ENCODE measurements around the gene UBAP2L. TPM values are rescaled to one million over a fixed set of nuclear protein-coding genes. Genes with fewer than 3 reads are reported as not detected.
A peak's percentile ranks its signal among the peaks of the same experiment; 100 is the strongest.
"Not testable (repeated sequence)": the region's sequence is repeated elsewhere in the genome, so short reads cannot be mapped to it uniquely, and the experiment has no call there.

Gene UBAP2L
- total RNA-seq, 1 donor from 2014 or later: 256 TPM

GRCh38 chr1:154265586-154265985 is 44.8 kb downstream of the UBAP2L start:
- DNase-seq (ENCODE audit: low read depth, low spot score): no peak
- peak overlapping the region; percentile 6 for H3K4me3 Mint-ChIP-seq
- H3K9me3 Mint-ChIP-seq: no peaks in the 10 kb centered on the region
- no peak for TF ChIP-seq CTCF (conservative IDR thresholded peaks at IDR 0.05)
- H3K4me1 Mint-ChIP-seq: no peaks in the 10 kb centered on the region
- peaks cover 13% of the 10 kb centered on the region for H3K36me3 Mint-ChIP-seq (ENCODE audit: low read depth)
- no peaks in the 10 kb centered on the region for H3K27me3 Mint-ChIP-seq (ENCODE audit: low read depth)
- H3K27ac Mint-ChIP-seq (ENCODE audit: unreplicated experiment): no peak overlapping the region

- Mint-ChIP-seq H3K4me3 (peak overlapping the region; percentile 77), H3K36me3 (ENCODE audit: low read depth) (peaks cover 15% of the 10 kb centered on the region), H3K9me3 (no peaks in the 10 kb centered on the region), H3K27me3 (ENCODE audit: low read depth) (no peaks in the 10 kb centered on the region), H3K4me1 (peaks cover 19% of the 10 kb centered on the region), H3K27ac (ENCODE audit: unreplicated experiment) (no peak overlapping the region)
- TF ChIP-seq CTCF (conservative IDR thresholded peaks at IDR 0.05): no peak
- no peak for DNase-seq (ENCODE audit: low read depth, low spot score)
Measured at GRCh38 chr1:154270833-154271232, 50.1 kb downstream of the UBAP2L start.

GRCh38 chr1:154272217-154272998 is 51.7 kb downstream of the UBAP2L start, which contains the start of gene HAX1:
TSS of gene HAX1 (plus strand) at chr1:154272629. CDS start at chr1:154272724, 95 bp downstream.
- H3K36me3 Mint-ChIP-seq (ENCODE audit: low read depth): peaks cover 15% of the 10 kb centered on the region
- peak; percentile 84 for DNase-seq (ENCODE audit: low read depth, low spot score)
- H3K4me1 Mint-ChIP-seq: peaks cover 19% of the 10 kb centered on the region
- peak within 1 kb of the TSS; percentile 97 for H3K4me3 Mint-ChIP-seq
- H3K27me3 Mint-ChIP-seq (ENCODE audit: low read depth): no peaks in the 10 kb centered on the region
- TF ChIP-seq CTCF (conservative IDR thresholded peaks at IDR 0.05): peak; percentile 88
- H3K9me3 Mint-ChIP-seq: no peaks in the 10 kb centered on the region
- H3K27ac Mint-ChIP-seq (ENCODE audit: unreplicated experiment): peak within 1 kb of the TSS; percentile 96

- TF ChIP-seq CTCF (conservative IDR thresholded peaks at IDR 0.05): no peak
- DNase-seq (ENCODE audit: low read depth, low spot score): no peak
- Mint-ChIP-seq H3K27me3 (ENCODE audit: low read depth) (no peaks in the 10 kb centered on the region), H3K36me3 (ENCODE audit: low read depth) (peaks cover 15% of the 10 kb centered on the region), H3K9me3 (no peaks in the 10 kb centered on the region), H3K4me1 (peaks cover 19% of the 10 kb centered on the region), H3K27ac (ENCODE audit: unreplicated experiment) (peak overlapping the region; percentile 96), H3K4me3 (peak overlapping the region; percentile 97)
Measured at GRCh38 chr1:154272999-154273563, 52.3 kb downstream of the UBAP2L start.

- peak; percentile 46 for TF ChIP-seq CTCF (conservative IDR thresholded peaks at IDR 0.05)
- H3K36me3 Mint-ChIP-seq (ENCODE audit: low read depth): peaks cover 10% of the 10 kb centered on the region
- H3K4me3 Mint-ChIP-seq: no peak overlapping the region
- H3K27me3 Mint-ChIP-seq (ENCODE audit: low read depth): no peaks in the 10 kb centered on the region
- peaks cover 19% of the 10 kb centered on the region for H3K4me1 Mint-ChIP-seq
- no peaks in the 10 kb centered on the region for H3K9me3 Mint-ChIP-seq
- DNase-seq (ENCODE audit: low read depth, low spot score): no peak
- no peak overlapping the region for H3K27ac Mint-ChIP-seq (ENCODE audit: unreplicated experiment)
Measured at GRCh38 chr1:154276797-154277196, 56.0 kb downstream of the UBAP2L start.

- not testable (repeated sequence) for H3K27ac Mint-ChIP-seq (ENCODE audit: unreplicated experiment); H3K36me3 Mint-ChIP-seq (ENCODE audit: low read depth); H3K27me3 Mint-ChIP-seq (ENCODE audit: low read depth); DNase-seq (ENCODE audit: low read depth, low spot score); H3K9me3 Mint-ChIP-seq; H3K4me3 Mint-ChIP-seq
- H3K4me1 Mint-ChIP-seq: peaks cover 10% of the 10 kb centered on the region
Measured at GRCh38 chr1:154287591-154287990, 66.8 kb downstream of the UBAP2L start.

Data from neural crest cell (in vitro differentiated cells).